Thoracic aorta (tissue), 2 donors: ENCODE data around the gene MECR. TPM values are rescaled to one million over a fixed set of nuclear protein-coding genes. Genes with fewer than 3 reads are reported as not detected.
"Not testable (repeated sequence)": the region's sequence is repeated elsewhere in the genome, so short reads cannot be mapped to it uniquely, and the experiment has no call there.

Experiments
- ATAC-seq: fragments of 150-250 bp; one replicate; pipeline ENCODE4 v1.8.0; 2017; ENCODE audit warnings: low read depth; ENCODE audit not compliant: insufficient number of reproducible peaks, low FRiP score
- DNase-seq: peaks from one replicate; pipeline ENCODE4 v3.0.0-alpha.2; 2020; ENCODE audit warnings: low spot score
- H3K27ac ChIP-seq, 2 donors: fragments of 200-600 bp; sonication (generic); 1 replicate in 1 of 2; 2 replicates in 1 of 2; pipeline ENCODE4 v1.5.1; 2016; ENCODE audit warnings: mild to moderate bottlenecking in 2 of 2, moderate library complexity in 2 of 2
- H3K27me3 ChIP-seq: fragments of 200-600 bp; sonication (generic); replicated peaks from 2 replicates; pipeline ENCODE4 v1.6.0; 2016; ENCODE audit warnings: mild to moderate bottlenecking; ENCODE audit not compliant: insufficient read depth
- H3K36me3 ChIP-seq: fragments of 200-600 bp; sonication (generic); one replicate; pipeline ENCODE4 v1.5.1; 2016
- H3K4me1 ChIP-seq, 2 donors: fragments of 200-600 bp; sonication (generic); 1 replicate in 1 of 2; 2 replicates in 1 of 2; pipeline versions ENCODE4 v1.5.1 to v1.6.0; 2016; ENCODE audit warnings: low read depth in 2 of 2, mild to moderate bottlenecking in 1 of 2; ENCODE audit not compliant: control insufficient read depth in 1 of 2
- H3K4me3 ChIP-seq: fragments of 200-600 bp; sonication (generic); 2 replicates; pipeline ENCODE4 v1.5.1; 2016; ENCODE audit warnings: mild to moderate bottlenecking
- H3K9me3 ChIP-seq: fragments of 200-600 bp; sonication (generic); 2 replicates; pipeline ENCODE4 v1.5.1; 2016
- CTCF ChIP-seq: fragments of 200-600 bp; sonication (generic); IDR thresholded peaks from one replicate; pipeline ENCODE4 v1.5.1; 2019; ENCODE audit warnings: antibody characterized with exemption
- total RNA-seq, 2 donors: library from RNA; depleted of rRNA; stranded (reverse); fragments of >200 nt; gene quantifications; one replicate each; pipeline versions ENCODE4 v1.1.0 to v1.2.3, GENCODE V29; 2016

MECR gene
- total RNA-seq, 2 donors from 2014 or later = 9.2 to 32.0 TPM

GRCh38 chr1:29238620-29239002, 7.9 kb upstream of the MECR start:
- no peaks in the 10 kb centered on the region for H3K9me3 ChIP-seq
- peak overlapping the region; percentile 77 for H3K4me3 ChIP-seq
- H3K27ac ChIP-seq = peak overlapping the region; percentile 76 to 80
- no peak for ATAC-seq
- H3K4me1 ChIP-seq = peaks cover 3 to 9% of the 10 kb centered on the region in 2 donors
- DNase-seq = no peak
- no peaks in the 10 kb centered on the region for H3K27me3 ChIP-seq
- TF ChIP-seq CTCF = no peak
- H3K36me3 ChIP-seq = no peaks in the 10 kb centered on the region

- TF ChIP-seq CTCF = no peak
- peak; percentile 2 for ATAC-seq
- no peak for DNase-seq
These were observed 7.3 kb upstream of the MECR start for GRCh38 chr1:29237852-29238619.

GRCh38 chr1:29237129-29237821, 6.5 kb upstream of the MECR start:
- H3K9me3 ChIP-seq = no peaks in the 10 kb centered on the region
- DNase-seq = peak; percentile 34
- peak overlapping the region; percentile 49 to 53 for H3K27ac ChIP-seq
- no peak for TF ChIP-seq CTCF
- peak; percentile 31 for ATAC-seq
- no peaks in the 10 kb centered on the region for H3K27me3 ChIP-seq
- peaks cover 3 to 9% of the 10 kb centered on the region in 2 donors for H3K4me1 ChIP-seq
- H3K4me3 ChIP-seq = peak overlapping the region; percentile 73
- H3K36me3 ChIP-seq = no peaks in the 10 kb centered on the region

More at GRCh38 chr1:29237852-29238619, 7.3 kb upstream of the MECR start:
- peak overlapping the region; percentile 77 for H3K4me3 ChIP-seq
- peaks cover 3 to 9% of the 10 kb centered on the region in 2 donors for H3K4me1 ChIP-seq
- H3K36me3 ChIP-seq = no peaks in the 10 kb centered on the region
- H3K9me3 ChIP-seq = no peaks in the 10 kb centered on the region
- H3K27ac ChIP-seq = peak overlapping the region; percentile 76 to 80
- H3K27me3 ChIP-seq = no peaks in the 10 kb centered on the region

GRCh38 chr1:29236712-29237128, 6.0 kb upstream of the MECR start:
- TF ChIP-seq CTCF = no peak
- Histone ChIP-seq H3K27me3 (no peaks in the 10 kb centered on the region), H3K9me3 (no peaks in the 10 kb centered on the region), H3K4me3 (peak overlapping the region; percentile 73), H3K27ac (peak overlapping the region; percentile 49 to 53), H3K36me3 (no peaks in the 10 kb centered on the region), H3K4me1 (peaks cover 3 to 9% of the 10 kb centered on the region in 2 donors)
- ATAC-seq (peak; percentile 6), DNase-seq (no peak)

GRCh38 chr1:29235955-29236711, 5.4 kb upstream of the MECR start, which contains the start of gene PTPRU:
PTPRU (plus strand) TSS chr1:29236522; CDS start chr1:29236645, 123 bp downstream.
- ATAC-seq (peak; percentile 24), DNase-seq (peak; percentile 10)
- peak within 1 kb of the TSS; percentile 73 for H3K4me3 ChIP-seq
- TF ChIP-seq CTCF = peak; percentile 78
- H3K27ac ChIP-seq = peak within 1 kb of the TSS; percentile 49 to 53
- H3K4me1 ChIP-seq = peaks cover 3 to 12% of the 10 kb centered on the region in 2 donors
- no peaks in the 10 kb centered on the region for H3K36me3 ChIP-seq
- no peaks in the 10 kb centered on the region for H3K27me3 ChIP-seq
- H3K9me3 ChIP-seq = no peaks in the 10 kb centered on the region

- H3K9me3 ChIP-seq, H3K4me3 ChIP-seq, H3K27ac ChIP-seq, H3K27me3 ChIP-seq, DNase-seq, ATAC-seq, H3K36me3 ChIP-seq: not testable (repeated sequence)
- peaks cover 8 to 21% of the 10 kb centered on the region in 2 donors for H3K4me1 ChIP-seq
These were observed 4.1 kb upstream of the MECR start for GRCh38 chr1:29234881-29235280.
